ENCODE measurements around the gene TNRC18. TPM values are rescaled to one million over a fixed set of nuclear protein-coding genes. Genes with fewer than 3 reads are reported as not detected.

The TNRC18 gene
- total and polyA plus RNA-seq, 8 donors: 94.4 to 164 (median 133) TPM

GRCh38 chr7:5462216-5462615 is 38.6 kb upstream of the TNRC18 start:
- no peak for TF ChIP-seq CTCF (IDR thresholded peaks at IDR 0.05)
- H3K4me1 ChIP-seq: peaks cover 7 to 21% of the 10 kb centered on the region in 2 donors
- H3K9me3 ChIP-seq: no peaks in the 10 kb centered on the region
- no peak overlapping the region for H3K27ac ChIP-seq
- H3K27me3 ChIP-seq: no peaks in the 10 kb centered on the region
- no peaks in the 10 kb centered on the region for H3K36me3 ChIP-seq
- intact Hi-C loops (cut with DNase I): no loop called here
- H3K4me3 ChIP-seq: no peak overlapping the region
- DNase-seq (no peak), ATAC-seq (no peak)

GRCh38 chr7:5458921-5459480 is 35.4 kb upstream of the TNRC18 start:
- ATAC-seq (no peak), DNase-seq (no peak)
- intact Hi-C loops (cut with DNase I): loop anchor here in 1 of 2 donors (10.0 kb wide), 1 partner anchor 94 kb away; no protein-coding TSS in a partner anchor
- Histone ChIP-seq H3K9me3 (no peaks in the 10 kb centered on the region), H3K4me3 (no peak overlapping the region), H3K27me3 (peaks cover 0 to 15% of the 10 kb centered on the region in 2 donors), H3K36me3 (no peaks in the 10 kb centered on the region), H3K4me1 (peaks cover 7 to 21% of the 10 kb centered on the region in 2 donors), H3K27ac (no peak overlapping the region)
- no peak for TF ChIP-seq CTCF (IDR thresholded peaks at IDR 0.05)

GRCh38 chr7:5457245-5457735 is 33.7 kb upstream of the TNRC18 start:
- Histone ChIP-seq H3K4me3 (no peak overlapping the region), H3K27ac (peak overlapping the region in 1 of 2 donors; percentile 4), H3K36me3 (no peaks in the 10 kb centered on the region), H3K9me3 (no peaks in the 10 kb centered on the region), H3K4me1 (peaks cover 7 to 18% of the 10 kb centered on the region in 2 donors), H3K27me3 (peaks cover 0 to 15% of the 10 kb centered on the region in 2 donors)
- intact Hi-C loops (cut with DNase I): loop anchor here in 1 of 2 donors (10.0 kb wide), 1 partner anchor 92 kb away; no protein-coding TSS in a partner anchor
- no peak for TF ChIP-seq CTCF (IDR thresholded peaks at IDR 0.05)
- no peak for DNase-seq
- ATAC-seq: no peak

GRCh38 chr7:5456409-5456808 is 32.8 kb upstream of the TNRC18 start:
- H3K4me1 ChIP-seq: peaks cover 7 to 16% of the 10 kb centered on the region in 2 donors
- TF ChIP-seq CTCF (IDR thresholded peaks at IDR 0.05): no peak
- H3K4me3 ChIP-seq: no peak overlapping the region
- no peaks in the 10 kb centered on the region for H3K36me3 ChIP-seq
- intact Hi-C loops (cut with DNase I): loop anchor here in 1 of 2 donors (10.0 kb wide), 1 partner anchor 92 kb away; no protein-coding TSS in a partner anchor
- H3K27me3 ChIP-seq: peaks cover 0 to 15% of the 10 kb centered on the region in 2 donors
- H3K9me3 ChIP-seq: no peaks in the 10 kb centered on the region
- ATAC-seq (no peak), DNase-seq (no peak)
- H3K27ac ChIP-seq: no peak overlapping the region

- H3K9me3 ChIP-seq: no peaks in the 10 kb centered on the region
- ATAC-seq: no peak
- intact Hi-C loops (cut with DNase I): loop anchor here in 1 of 2 donors (10.0 kb wide), 1 partner anchor 91 kb away; no protein-coding TSS in a partner anchor
- DNase-seq: no peak
- peaks cover 7 to 18% of the 10 kb centered on the region in 2 donors for H3K4me1 ChIP-seq
- no peak overlapping the region for H3K4me3 ChIP-seq
- no peak overlapping the region for H3K27ac ChIP-seq
- no peak for TF ChIP-seq CTCF (IDR thresholded peaks at IDR 0.05)
- H3K36me3 ChIP-seq: no peaks in the 10 kb centered on the region
- peaks cover 0 to 15% of the 10 kb centered on the region in 2 donors for H3K27me3 ChIP-seq
Observed at GRCh38 chr7:5455581-5456219, 32.1 kb upstream of the TNRC18 start.

All from left lung (tissue), 10 donors.